ENCODE results near the gene ZNF146. TPM values are rescaled to one million over a fixed set of nuclear protein-coding genes. Genes with fewer than 3 reads are reported as not detected.
"Not testable (repeated sequence)": the region's sequence is repeated elsewhere in the genome, so short reads cannot be mapped to it uniquely, and the experiment has no call there.

ZNF146 gene
- total and polyA plus RNA-seq, 8 donors: 8.7 to 108 (median 23.5) TPM

DNA sequence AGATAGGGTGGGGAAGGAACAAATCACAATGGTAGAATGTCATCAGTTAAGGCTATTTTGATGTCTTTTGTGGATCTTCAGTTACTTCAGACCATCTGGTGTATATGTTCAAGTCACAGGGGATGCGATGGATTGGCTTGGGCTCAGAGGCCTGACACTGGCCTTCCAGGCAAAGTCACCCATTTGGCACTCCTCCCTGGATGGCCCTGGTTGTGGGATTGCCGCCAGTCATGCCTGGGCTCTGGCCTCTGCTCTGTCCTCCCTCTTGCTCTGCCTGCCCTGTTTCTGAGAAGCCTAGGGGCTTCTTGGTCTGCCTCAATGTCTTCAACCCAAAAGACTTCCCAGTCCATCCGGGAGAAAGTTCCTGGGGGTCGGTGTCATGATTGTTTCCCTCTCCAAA, 50.2 kb downstream of the ZNF146 start:
- Histone ChIP-seq H3K27me3 (no peaks in the 10 kb centered on the region), H3K27ac (no peak overlapping the region), H3K9me3 (peaks cover 0 to 50% (median 30%) of the 10 kb centered on the region in 4 donors), H3K4me1 (no peaks in the 10 kb centered on the region), H3K36me3 (peaks cover 0 to 5% (median 0%) of the 10 kb centered on the region in 4 donors), H3K4me3 (no peak overlapping the region)
- intact Hi-C loops (cut with DNase I; ENCODE audit: low total_unique reads): no loop called here
- TF ChIP-seq EP300 (IDR thresholded peaks at IDR 0.05) (no peak), POLR2A (IDR thresholded peaks at IDR 0.05) (no peak), POLR2AphosphoS5 (IDR thresholded peaks at IDR 0.05) (no peak)
- TF ChIP-seq, protein P1, sequence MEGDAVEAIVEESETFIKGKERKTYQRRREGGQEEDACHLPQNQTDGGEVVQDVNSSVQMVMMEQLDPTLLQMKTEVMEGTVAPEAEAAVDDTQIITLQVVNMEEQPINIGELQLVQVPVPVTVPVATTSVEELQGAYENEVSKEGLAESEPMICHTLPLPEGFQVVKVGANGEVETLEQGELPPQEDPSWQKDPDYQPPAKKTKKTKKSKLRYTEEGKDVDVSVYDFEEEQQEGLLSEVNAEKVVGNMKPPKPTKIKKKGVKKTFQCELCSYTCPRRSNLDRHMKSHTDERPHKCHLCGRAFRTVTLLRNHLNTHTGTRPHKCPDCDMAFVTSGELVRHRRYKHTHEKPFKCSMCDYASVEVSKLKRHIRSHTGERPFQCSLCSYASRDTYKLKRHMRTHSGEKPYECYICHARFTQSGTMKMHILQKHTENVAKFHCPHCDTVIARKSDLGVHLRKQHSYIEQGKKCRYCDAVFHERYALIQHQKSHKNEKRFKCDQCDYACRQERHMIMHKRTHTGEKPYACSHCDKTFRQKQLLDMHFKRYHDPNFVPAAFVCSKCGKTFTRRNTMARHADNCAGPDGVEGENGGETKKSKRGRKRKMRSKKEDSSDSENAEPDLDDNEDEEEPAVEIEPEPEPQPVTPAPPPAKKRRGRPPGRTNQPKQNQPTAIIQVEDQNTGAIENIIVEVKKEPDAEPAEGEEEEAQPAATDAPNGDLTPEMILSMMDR (IDR thresholded peaks at IDR 0.05): no peak
- WGBS, 5 donors: 88 to 100% (median 93%) methylated on average over 2 to 4 of the region's 4 CpGs
- no peak for DNase-seq

DNA sequence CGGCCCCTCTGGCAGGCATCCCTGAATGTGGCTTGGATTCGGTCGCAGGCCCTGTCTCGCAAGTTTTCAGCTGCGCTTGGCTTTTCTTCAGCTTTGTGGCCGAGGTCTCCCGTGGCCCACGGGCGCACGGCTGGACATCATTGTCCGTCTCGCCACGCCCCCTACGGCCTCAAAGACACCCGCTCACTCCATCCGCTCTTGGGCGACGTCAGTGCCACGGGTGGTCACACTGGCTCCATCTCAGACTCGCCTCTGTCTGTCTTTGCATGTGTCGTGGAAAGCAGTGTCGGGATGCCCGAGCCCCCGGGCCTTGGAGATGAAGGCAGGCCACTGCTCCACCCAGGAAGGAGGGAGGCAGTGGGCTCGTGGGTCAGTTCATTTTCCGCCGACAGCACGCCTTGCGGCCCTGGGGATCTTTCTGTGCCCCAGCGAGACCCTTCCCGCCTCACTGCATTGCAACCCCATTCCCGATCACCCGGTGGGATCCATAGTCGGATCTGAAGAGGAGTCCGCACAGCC, 51.0 kb downstream of the ZNF146 start:
- Histone ChIP-seq H3K4me1 (no peaks in the 10 kb centered on the region), H3K4me3 (peak overlapping the region in 1 of 4 donors; percentile 13), H3K27ac (no peak overlapping the region), H3K36me3 (peaks cover 0 to 5% (median 0%) of the 10 kb centered on the region in 4 donors), H3K27me3 (no peaks in the 10 kb centered on the region), H3K9me3 (peaks cover 0 to 50% (median 30%) of the 10 kb centered on the region in 4 donors)
- TF ChIP-seq, protein P1 (IDR thresholded peaks at IDR 0.05): no peak
- no peak for TF ChIP-seq POLR2A (IDR thresholded peaks at IDR 0.05)
- no peak for TF ChIP-seq POLR2AphosphoS5 (IDR thresholded peaks at IDR 0.05)
- TF ChIP-seq EP300 (IDR thresholded peaks at IDR 0.05): no peak
- intact Hi-C loops (cut with DNase I; ENCODE audit: low total_unique reads): no loop called here
- no peak for DNase-seq
- WGBS, 5 donors: 91 to 96% (median 92%) methylated on average over 28 to 35 of the region's 35 CpGs

DNA sequence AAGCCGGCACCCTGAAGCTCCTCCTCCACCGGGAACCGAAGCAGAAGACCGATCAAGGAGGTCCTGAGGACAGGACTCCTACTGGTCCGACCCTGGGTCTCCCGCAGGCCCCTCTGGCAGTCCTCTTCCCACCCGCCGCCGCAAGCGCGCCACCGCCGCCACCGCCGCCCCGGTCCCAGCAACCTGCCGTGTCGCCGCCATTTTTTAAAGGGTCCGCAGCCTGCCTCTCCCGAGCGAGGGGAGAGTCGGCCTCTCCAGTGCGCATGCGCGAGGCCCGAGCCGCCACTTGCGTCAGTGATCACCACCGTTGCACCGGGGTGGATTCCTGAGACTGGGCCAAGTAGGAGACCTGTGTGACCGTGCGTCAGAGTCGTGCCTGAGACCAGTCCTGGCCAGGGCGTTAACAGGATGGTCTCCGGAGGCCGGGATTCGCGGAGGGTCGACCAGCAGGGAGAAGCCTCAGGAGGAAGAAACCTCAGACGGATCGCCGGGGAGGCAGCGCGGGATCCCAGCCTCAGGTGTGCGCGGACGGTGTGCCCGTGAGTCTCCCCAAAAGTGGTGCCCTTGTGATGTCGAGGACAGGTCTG, 51.6 kb downstream of the ZNF146 start:
- peaks cover 0 to 50% (median 30%) of the 10 kb centered on the region in 4 donors for H3K9me3 ChIP-seq
- H3K27me3 ChIP-seq: no peaks in the 10 kb centered on the region
- 72 to 90% (median 86%) methylated on average over 24 to 50 of the region's 50 CpGs for WGBS, 5 donors
- TF ChIP-seq, protein P1 (IDR thresholded peaks at IDR 0.05): no peak
- TF ChIP-seq POLR2AphosphoS5 (IDR thresholded peaks at IDR 0.05) (no peak), POLR2A (IDR thresholded peaks at IDR 0.05) (no peak), EP300 (IDR thresholded peaks at IDR 0.05) (no peak)
- peak overlapping the region in 1 of 4 donors; percentile 13 for H3K4me3 ChIP-seq
- no peak for DNase-seq
- intact Hi-C loops (cut with DNase I; ENCODE audit: low total_unique reads): no loop called here
- no peak overlapping the region for H3K27ac ChIP-seq
- H3K4me1 ChIP-seq: no peaks in the 10 kb centered on the region
- H3K36me3 ChIP-seq: peaks cover 0 to 5% (median 0%) of the 10 kb centered on the region in 4 donors

DNA sequence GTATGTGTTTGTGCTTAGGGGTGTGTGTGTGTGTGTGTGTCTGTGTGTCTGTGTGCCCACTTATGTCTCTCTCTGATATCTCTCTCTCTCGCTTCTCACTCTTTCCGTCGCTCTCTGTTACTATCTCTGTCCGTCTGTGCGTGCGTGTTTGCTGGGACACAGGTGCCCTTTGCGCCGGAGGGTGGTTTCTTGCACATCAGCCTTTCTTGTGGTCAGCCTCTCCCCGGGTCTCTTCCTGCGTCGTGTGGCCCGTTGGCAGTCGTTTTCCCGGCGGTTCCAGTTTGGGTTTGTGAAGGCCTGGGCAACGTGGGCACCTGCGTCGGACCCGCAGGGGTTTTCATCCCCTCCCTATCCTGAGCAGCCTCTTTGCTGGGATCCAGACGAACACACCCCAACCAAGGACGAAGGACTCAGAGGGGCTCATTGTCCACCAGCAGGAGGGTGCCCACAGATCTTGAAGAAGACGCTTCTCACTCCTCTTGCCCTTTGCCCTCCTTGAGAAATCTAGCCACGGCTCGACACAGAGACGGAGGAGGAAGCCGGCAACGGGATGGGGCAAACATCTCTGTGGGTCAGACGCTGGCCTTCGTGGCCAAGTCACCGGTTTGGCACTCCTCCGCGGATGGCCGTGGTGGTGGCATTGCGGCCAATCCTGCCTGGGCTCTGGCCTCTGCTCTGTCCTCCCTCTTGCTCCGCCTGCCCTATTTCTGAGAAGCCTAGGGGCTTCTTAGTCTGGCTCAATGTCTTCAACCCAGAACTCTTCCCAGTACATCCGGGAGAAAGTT, 52.3 kb downstream of the ZNF146 start:
- H3K36me3 ChIP-seq: peaks cover 0 to 5% (median 0%) of the 10 kb centered on the region in 4 donors
- no peaks in the 10 kb centered on the region for H3K4me1 ChIP-seq
- DNase-seq: no peak
- no peak for TF ChIP-seq POLR2AphosphoS5 (IDR thresholded peaks at IDR 0.05)
- TF ChIP-seq, protein P1 (IDR thresholded peaks at IDR 0.05): no peak
- TF ChIP-seq EP300 (IDR thresholded peaks at IDR 0.05): no peak
- no peak for TF ChIP-seq POLR2A (IDR thresholded peaks at IDR 0.05)
- intact Hi-C loops (cut with DNase I; ENCODE audit: low total_unique reads): no loop called here
- WGBS, 5 donors: 93 to 97% (median 95%) methylated on average over 36 of the region's 36 CpGs
- no peak overlapping the region for H3K27ac ChIP-seq
- H3K27me3 ChIP-seq: no peaks in the 10 kb centered on the region
- H3K4me3 ChIP-seq: no peak overlapping the region
- H3K9me3 ChIP-seq: peaks cover 0 to 50% (median 30%) of the 10 kb centered on the region in 4 donors

DNA sequence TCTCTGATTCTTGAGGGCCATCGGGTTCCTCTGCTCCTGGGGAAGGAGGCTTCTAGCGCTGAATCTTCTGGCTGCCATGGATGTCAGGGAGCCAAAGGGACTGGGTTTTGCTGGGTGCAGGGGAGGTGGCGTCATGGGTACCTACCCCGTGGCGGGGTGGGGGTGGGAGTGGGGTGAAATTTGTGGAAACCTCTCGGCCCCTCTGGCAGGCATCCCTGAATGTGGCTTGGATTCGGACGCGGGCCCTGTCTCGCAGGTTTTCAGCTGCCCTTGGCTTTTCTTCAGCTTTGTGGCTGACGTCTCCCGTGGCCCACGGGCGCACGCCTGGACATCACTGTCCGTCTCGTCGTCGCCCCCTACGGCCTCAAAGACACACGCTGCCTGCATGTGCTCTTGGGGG, 53.2 kb downstream of the ZNF146 start:
- H3K4me3 ChIP-seq; intact Hi-C loops (cut with DNase I; ENCODE audit: low total_unique reads); DNase-seq; H3K4me1 ChIP-seq; H3K36me3 ChIP-seq; H3K27ac ChIP-seq; H3K27me3 ChIP-seq: not testable (repeated sequence)
- peaks cover 0 to 50% (median 30%) of the 10 kb centered on the region in 4 donors for H3K9me3 ChIP-seq
- WGBS, 5 donors: 90 to 93% (median 91%) methylated on average over 3 to 21 of the region's 21 CpGs

DNA sequence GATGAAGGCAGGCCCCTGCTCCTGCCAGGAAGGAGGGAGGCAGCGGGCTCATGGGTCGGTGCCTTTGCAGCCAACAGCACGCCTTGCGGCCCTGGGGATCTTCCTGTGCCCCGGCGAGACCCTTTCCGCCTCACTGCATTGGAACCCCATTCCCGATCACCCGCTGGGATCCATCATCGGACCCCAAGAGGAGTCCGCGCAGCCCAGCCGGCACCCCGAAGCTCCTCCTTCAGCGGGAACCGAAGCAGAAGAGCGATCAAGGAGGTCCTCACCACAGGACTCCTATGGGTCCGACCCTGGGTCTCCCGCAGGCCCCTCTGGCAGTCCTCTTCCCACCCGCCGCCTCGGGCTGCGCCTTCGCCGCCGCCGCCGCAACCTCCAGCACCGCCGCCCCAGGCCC, 53.7 kb downstream of the ZNF146 start:
- H3K36me3 ChIP-seq; H3K4me3 ChIP-seq; intact Hi-C loops (cut with DNase I; ENCODE audit: low total_unique reads); H3K27ac ChIP-seq; H3K4me1 ChIP-seq; DNase-seq; H3K27me3 ChIP-seq: not testable (repeated sequence)
- H3K9me3 ChIP-seq: peaks cover 0 to 47% (median 30%) of the 10 kb centered on the region in 4 donors
- 83 to 100% (median 97%) methylated on average over 2 to 27 of the region's 30 CpGs for WGBS, 5 donors

DNA sequence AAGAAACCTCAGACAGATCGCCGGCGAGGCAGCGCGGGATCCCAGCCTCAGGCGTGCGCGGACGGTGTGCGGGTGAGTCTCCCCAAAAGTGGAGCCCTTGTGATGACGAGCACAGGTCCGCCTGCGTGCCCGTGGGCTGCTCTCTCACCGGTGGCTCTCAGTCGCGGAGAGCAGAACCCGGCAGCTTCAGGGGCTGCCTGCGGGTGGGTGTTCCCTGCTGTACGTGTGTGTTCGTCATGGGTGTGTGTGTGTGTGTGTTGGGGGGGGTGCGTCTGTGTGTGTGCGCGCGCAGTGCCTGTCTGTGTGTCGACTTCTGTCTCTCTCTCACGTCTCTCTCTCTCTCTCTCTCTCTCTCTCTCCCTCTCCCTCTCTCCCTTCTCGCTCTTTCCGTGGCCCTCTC, 54.4 kb downstream of the ZNF146 start:
- H3K4me1 ChIP-seq; DNase-seq; H3K27ac ChIP-seq; H3K36me3 ChIP-seq; H3K4me3 ChIP-seq; intact Hi-C loops (cut with DNase I; ENCODE audit: low total_unique reads); H3K27me3 ChIP-seq: not testable (repeated sequence)
- H3K9me3 ChIP-seq: peaks cover 0 to 40% (median 30%) of the 10 kb centered on the region in 4 donors
- 92 to 100% (median 95%) methylated on average over 1 to 12 of the region's 29 CpGs; no CpG with 5 or more reads in 1 of the 5 donors for WGBS, 5 donors

Data from stomach (tissue), 9 donors.